Nephron (organoid): ENCODE results near the gene UST.

Source experiments
- H3K27ac Mint-ChIP-seq, 3 experiments: 2 replicates each; pipeline ENCODE4 v1.8.0; 2020; ENCODE audit warnings: mixed read lengths in 3 of 3, mild to moderate bottlenecking in 2 of 3, moderate library complexity in 1 of 3
- H3K27me3 Mint-ChIP-seq: 2 replicates; pipeline ENCODE4 v1.8.0; 2021; ENCODE audit warnings: low read depth, mild to moderate bottlenecking, moderate library complexity, mixed read lengths
- H3K36me3 Mint-ChIP-seq: 2 replicates; pipeline ENCODE4 v1.8.0; 2020; ENCODE audit warnings: low read depth, mixed read lengths
- H3K4me1 Mint-ChIP-seq: 2 replicates; pipeline ENCODE4 v1.8.0; 2020; ENCODE audit warnings: mixed read lengths
- H3K4me3 Mint-ChIP-seq, 3 experiments: 2 replicates each; pipeline ENCODE4 v1.8.0; 2020; ENCODE audit warnings: mild to moderate bottlenecking in 3 of 3, mixed read lengths in 3 of 3, moderate library complexity in 2 of 3
- H3K9me3 Mint-ChIP-seq: 2 replicates; pipeline ENCODE4 v1.8.0; 2020; ENCODE audit warnings: mixed read lengths
- CTCF ChIP-seq, 3 experiments: fragments of 200-600 bp; sonication (generic); IDR thresholded peaks; one replicate each; pipeline ENCODE4 v1.5.0; 2021; ENCODE audit warnings: antibody characterized with exemption in 3 of 3; ENCODE audit not compliant: unreplicated experiment in 3 of 3

The UST gene

GRCh38 chr6:148701375-148701774, 45.5 kb upstream of the UST start:
- peaks cover 10% of the 10 kb centered on the region for H3K4me1 Mint-ChIP-seq
- no peaks in the 10 kb centered on the region for H3K27me3 Mint-ChIP-seq
- H3K9me3 Mint-ChIP-seq, result peaks cover 17% of the 10 kb centered on the region
- TF ChIP-seq CTCF (IDR thresholded peaks at IDR 0.05; ENCODE audit: unreplicated experiment in 3 of 3), result no peak
- H3K4me3 Mint-ChIP-seq, result no peak overlapping the region
- H3K27ac Mint-ChIP-seq, result peak overlapping the region in 1 of 3 experiments; percentile 2
- H3K36me3 Mint-ChIP-seq, result no peaks in the 10 kb centered on the region

GRCh38 chr6:148703900-148704299, 42.9 kb upstream of the UST start:
- Mint-ChIP-seq H3K36me3 (no peaks in the 10 kb centered on the region), H3K9me3 (peaks cover 12% of the 10 kb centered on the region), H3K27ac (no peak overlapping the region), H3K4me3 (no peak overlapping the region), H3K4me1 (peaks cover 11% of the 10 kb centered on the region), H3K27me3 (no peaks in the 10 kb centered on the region)
- TF ChIP-seq CTCF (IDR thresholded peaks at IDR 0.05; ENCODE audit: unreplicated experiment in 3 of 3), result no peak

- peaks cover 12% of the 10 kb centered on the region for H3K9me3 Mint-ChIP-seq
- no peak overlapping the region for H3K4me3 Mint-ChIP-seq
- no peaks in the 10 kb centered on the region for H3K27me3 Mint-ChIP-seq
- H3K36me3 Mint-ChIP-seq, result no peaks in the 10 kb centered on the region
- TF ChIP-seq CTCF (IDR thresholded peaks at IDR 0.05; ENCODE audit: unreplicated experiment in 3 of 3), result no peak
- peaks cover 18% of the 10 kb centered on the region for H3K4me1 Mint-ChIP-seq
- H3K27ac Mint-ChIP-seq, result no peak overlapping the region
These were observed 42.2 kb upstream of the UST start for GRCh38 chr6:148704400-148705246.

GRCh38 chr6:148708707-148709106, 38.1 kb upstream of the UST start:
- peaks cover 10% of the 10 kb centered on the region for H3K4me1 Mint-ChIP-seq
- H3K27me3 Mint-ChIP-seq, result no peaks in the 10 kb centered on the region
- peaks cover 3% of the 10 kb centered on the region for H3K9me3 Mint-ChIP-seq
- H3K4me3 Mint-ChIP-seq, result no peak overlapping the region
- H3K27ac Mint-ChIP-seq, result no peak overlapping the region
- no peak for TF ChIP-seq CTCF (IDR thresholded peaks at IDR 0.05; ENCODE audit: unreplicated experiment in 3 of 3)
- no peaks in the 10 kb centered on the region for H3K36me3 Mint-ChIP-seq

- Mint-ChIP-seq H3K9me3 (peaks cover 7% of the 10 kb centered on the region), H3K4me3 (no peak overlapping the region), H3K27ac (peak overlapping the region in 1 of 3 experiments; percentile 7), H3K36me3 (no peaks in the 10 kb centered on the region), H3K4me1 (peaks cover 10% of the 10 kb centered on the region), H3K27me3 (no peaks in the 10 kb centered on the region)
- TF ChIP-seq CTCF (IDR thresholded peaks at IDR 0.05; ENCODE audit: unreplicated experiment in 3 of 3), result no peak
These were observed 37.3 kb upstream of the UST start for GRCh38 chr6:148709577-148709976.
